ENCODE measurements around the gene SH2D1B.

Gene SH2D1B

GRCh38 chr1:162400790-162401355 lies 11.1 kb downstream of the SH2D1B start:
- H3K4me2 ChIP-seq (ENCODE audit: low read length, poor library complexity, severe bottlenecking), result no peak overlapping the region
- H3K36me3 ChIP-seq (ENCODE audit: control insufficient read depth in 1 of 2, insufficient read depth in 2 of 2, low read depth in 1 of 2, low read length in 2 of 2), result no peaks in the 10 kb centered on the region
- no peak overlapping the region for H2BK15ac ChIP-seq (ENCODE audit: low read depth, poor library complexity, severe bottlenecking)
- no peak overlapping the region for H2BK5ac ChIP-seq (ENCODE audit: low read depth, low read length, poor library complexity, severe bottlenecking)
- no peak for DNase-seq
- H3K9ac ChIP-seq (ENCODE audit: low read length), result no peak overlapping the region
- no peak overlapping the region for H3K27ac ChIP-seq (ENCODE audit: low read length, poor library complexity, severe bottlenecking)
- H4K91ac ChIP-seq (ENCODE audit: low read length), result no peak overlapping the region
- H3K4me1 ChIP-seq (ENCODE audit: control insufficient read depth, insufficient read depth, low read depth, low read length), result no peaks in the 10 kb centered on the region
- no peak overlapping the region for H3K4ac ChIP-seq (ENCODE audit: low read depth in 1 of 2, low read length in 2 of 2)
- no peak overlapping the region for H2AK5ac ChIP-seq (ENCODE audit: low read length, severe bottlenecking)
- peaks cover 5 to 32% of the 10 kb centered on the region in 2 experiments for H3K27me3 ChIP-seq (ENCODE audit: control insufficient read depth in 1 of 2, insufficient read depth in 1 of 2, low read length in 2 of 2)
- 98% methylated on average over 8 of the region's 10 CpGs for WGBS
- no peaks in the 10 kb centered on the region for H3K79me1 ChIP-seq (replicated peaks; ENCODE audit: low read length, poor library complexity, severe bottlenecking)
- no peak overlapping the region for H3K4me3 ChIP-seq (ENCODE audit: insufficient read depth in 1 of 2, low read depth in 1 of 2, low read length in 2 of 2)
- H2AFZ ChIP-seq (ENCODE audit: low read depth, low read length), result no peak overlapping the region
- no peak overlapping the region for H3K18ac ChIP-seq (ENCODE audit: low read depth in 1 of 2, low read length in 2 of 2)
- H2BK12ac ChIP-seq (ENCODE audit: low read length in 2 of 2), result no peak overlapping the region
- no peak overlapping the region for H4K8ac ChIP-seq (ENCODE audit: low read length)
- no peak overlapping the region for H3K23ac ChIP-seq (ENCODE audit: low read length in 2 of 2)
- H3K14ac ChIP-seq (ENCODE audit: low read length in 2 of 2), result no peak overlapping the region
- no peak overlapping the region for H2BK120ac ChIP-seq (ENCODE audit: low read depth, low read length)
- H3K9me3 ChIP-seq (ENCODE audit: control insufficient read depth, low read length), result no peaks in the 10 kb centered on the region

- no peak overlapping the region for H3K18ac ChIP-seq (ENCODE audit: low read depth in 1 of 2, low read length in 2 of 2)
- no peak overlapping the region for H2AK5ac ChIP-seq (ENCODE audit: low read length, severe bottlenecking)
- no peak overlapping the region for H3K23ac ChIP-seq (ENCODE audit: low read length in 2 of 2)
- H3K79me1 ChIP-seq (replicated peaks; ENCODE audit: low read length, poor library complexity, severe bottlenecking), result no peaks in the 10 kb centered on the region
- H3K4me1 ChIP-seq (ENCODE audit: control insufficient read depth, insufficient read depth, low read depth, low read length), result no peaks in the 10 kb centered on the region
- H3K4me2 ChIP-seq (ENCODE audit: low read length, poor library complexity, severe bottlenecking), result no peak overlapping the region
- H3K9me3 ChIP-seq (ENCODE audit: control insufficient read depth, low read length), result no peaks in the 10 kb centered on the region
- no peak overlapping the region for H4K91ac ChIP-seq (ENCODE audit: low read length)
- WGBS, result 80% methylated on average over 7 of the region's 8 CpGs
- no peak overlapping the region for H2BK5ac ChIP-seq (ENCODE audit: low read depth, low read length, poor library complexity, severe bottlenecking)
- no peak overlapping the region for H3K4me3 ChIP-seq (ENCODE audit: insufficient read depth in 1 of 2, low read depth in 1 of 2, low read length in 2 of 2)
- peaks cover 5 to 32% of the 10 kb centered on the region in 2 experiments for H3K27me3 ChIP-seq (ENCODE audit: control insufficient read depth in 1 of 2, insufficient read depth in 1 of 2, low read length in 2 of 2)
- H3K27ac ChIP-seq (ENCODE audit: low read length, poor library complexity, severe bottlenecking), result no peak overlapping the region
- no peak overlapping the region for H3K9ac ChIP-seq (ENCODE audit: low read length)
- H2BK12ac ChIP-seq (ENCODE audit: low read length in 2 of 2), result no peak overlapping the region
- no peaks in the 10 kb centered on the region for H3K36me3 ChIP-seq (ENCODE audit: control insufficient read depth in 1 of 2, insufficient read depth in 2 of 2, low read depth in 1 of 2, low read length in 2 of 2)
- H3K4ac ChIP-seq (ENCODE audit: low read depth in 1 of 2, low read length in 2 of 2), result no peak overlapping the region
- no peak overlapping the region for H2BK15ac ChIP-seq (ENCODE audit: low read depth, poor library complexity, severe bottlenecking)
- DNase-seq, result no peak
- H3K14ac ChIP-seq (ENCODE audit: low read length in 2 of 2), result no peak overlapping the region
- H2BK120ac ChIP-seq (ENCODE audit: low read depth, low read length), result no peak overlapping the region
- no peak overlapping the region for H4K8ac ChIP-seq (ENCODE audit: low read length)
- H2AFZ ChIP-seq (ENCODE audit: low read depth, low read length), result no peak overlapping the region
These were observed 12.8 kb downstream of the SH2D1B start for GRCh38 chr1:162398999-162399580.

DNA sequence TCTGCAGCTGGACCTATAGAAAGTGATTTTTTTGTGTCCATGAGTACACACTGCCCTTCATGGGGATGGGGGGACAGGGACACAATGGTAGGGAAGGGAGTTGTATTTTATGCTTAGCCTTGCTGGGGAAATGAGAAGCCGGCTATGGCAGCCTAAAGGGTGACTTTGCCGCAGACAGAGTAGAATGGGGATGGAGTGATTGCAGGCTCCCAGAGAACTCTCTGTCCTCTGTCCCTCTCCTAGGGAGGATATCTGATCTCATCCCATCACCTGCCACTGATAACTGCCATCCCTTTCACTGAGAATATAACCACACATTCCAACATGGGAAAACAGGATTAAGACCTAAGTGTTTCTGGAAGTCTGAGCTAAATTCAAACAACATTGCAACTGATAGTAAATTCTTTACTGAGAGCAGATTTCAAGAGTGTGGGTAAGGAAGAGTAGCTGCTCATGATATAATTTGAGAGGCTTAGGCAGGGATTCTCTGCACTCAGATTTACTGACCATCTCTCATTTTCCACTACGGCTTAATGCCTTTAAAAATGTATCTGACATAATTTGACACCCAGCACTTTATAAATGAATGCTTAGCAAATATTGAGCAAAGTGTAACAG lies 13.9 kb downstream of the SH2D1B start:
- Histone ChIP-seq H2BK15ac (ENCODE audit: low read depth, poor library complexity, severe bottlenecking) (no peak overlapping the region), H2AK5ac (ENCODE audit: low read length, severe bottlenecking) (no peak overlapping the region), H3K23ac (ENCODE audit: low read length in 2 of 2) (no peak overlapping the region), H3K9me3 (ENCODE audit: control insufficient read depth, low read length) (no peaks in the 10 kb centered on the region), H3K79me1 (replicated peaks; ENCODE audit: low read length, poor library complexity, severe bottlenecking) (no peaks in the 10 kb centered on the region), H4K91ac (ENCODE audit: low read length) (no peak overlapping the region), H2AFZ (ENCODE audit: low read depth, low read length) (no peak overlapping the region), H3K27me3 (ENCODE audit: control insufficient read depth in 1 of 2, insufficient read depth in 1 of 2, low read length in 2 of 2) (peaks cover 5 to 32% of the 10 kb centered on the region in 2 experiments), H3K27ac (ENCODE audit: low read length, poor library complexity, severe bottlenecking) (no peak overlapping the region), H3K4me3 (ENCODE audit: insufficient read depth in 1 of 2, low read depth in 1 of 2, low read length in 2 of 2) (no peak overlapping the region), H2BK120ac (ENCODE audit: low read depth, low read length) (no peak overlapping the region), H3K9ac (ENCODE audit: low read length) (no peak overlapping the region), H3K36me3 (ENCODE audit: control insufficient read depth in 1 of 2, insufficient read depth in 2 of 2, low read depth in 1 of 2, low read length in 2 of 2) (no peaks in the 10 kb centered on the region), H3K18ac (ENCODE audit: low read depth in 1 of 2, low read length in 2 of 2) (no peak overlapping the region), H3K4me1 (ENCODE audit: control insufficient read depth, insufficient read depth, low read depth, low read length) (no peaks in the 10 kb centered on the region), H4K8ac (ENCODE audit: low read length) (no peak overlapping the region), H3K4me2 (ENCODE audit: low read length, poor library complexity, severe bottlenecking) (no peak overlapping the region), H3K14ac (ENCODE audit: low read length in 2 of 2) (no peak overlapping the region), H2BK5ac (ENCODE audit: low read depth, low read length, poor library complexity, severe bottlenecking) (no peak overlapping the region), H2BK12ac (ENCODE audit: low read length in 2 of 2) (no peak overlapping the region), H3K4ac (ENCODE audit: low read depth in 1 of 2, low read length in 2 of 2) (no peak overlapping the region)
- WGBS, result 76% methylated on average over 2 of the region's 3 CpGs
- DNase-seq, result no peak

- H3K4me1 ChIP-seq (ENCODE audit: control insufficient read depth, insufficient read depth, low read depth, low read length), result no peaks in the 10 kb centered on the region
- H3K9me3 ChIP-seq (ENCODE audit: control insufficient read depth, low read length), result no peaks in the 10 kb centered on the region
- 93% methylated on average over 3 of the region's 3 CpGs for WGBS
- H3K27ac ChIP-seq (ENCODE audit: low read length, poor library complexity, severe bottlenecking), result no peak overlapping the region
- H3K14ac ChIP-seq (ENCODE audit: low read length in 2 of 2), result no peak overlapping the region
- H3K79me1 ChIP-seq (replicated peaks; ENCODE audit: low read length, poor library complexity, severe bottlenecking), result no peaks in the 10 kb centered on the region
- no peak overlapping the region for H2BK120ac ChIP-seq (ENCODE audit: low read depth, low read length)
- H2BK15ac ChIP-seq (ENCODE audit: low read depth, poor library complexity, severe bottlenecking), result no peak overlapping the region
- no peak overlapping the region for H4K8ac ChIP-seq (ENCODE audit: low read length)
- H4K91ac ChIP-seq (ENCODE audit: low read length), result no peak overlapping the region
- H3K9ac ChIP-seq (ENCODE audit: low read length), result no peak overlapping the region
- no peak overlapping the region for H2AK5ac ChIP-seq (ENCODE audit: low read length, severe bottlenecking)
- H3K23ac ChIP-seq (ENCODE audit: low read length in 2 of 2), result no peak overlapping the region
- no peak overlapping the region for H3K4ac ChIP-seq (ENCODE audit: low read depth in 1 of 2, low read length in 2 of 2)
- H3K4me3 ChIP-seq (ENCODE audit: insufficient read depth in 1 of 2, low read depth in 1 of 2, low read length in 2 of 2), result no peak overlapping the region
- H3K27me3 ChIP-seq (ENCODE audit: control insufficient read depth in 1 of 2, insufficient read depth in 1 of 2, low read length in 2 of 2), result peaks cover 5 to 32% of the 10 kb centered on the region in 2 experiments
- no peak overlapping the region for H3K18ac ChIP-seq (ENCODE audit: low read depth in 1 of 2, low read length in 2 of 2)
- H2BK12ac ChIP-seq (ENCODE audit: low read length in 2 of 2), result no peak overlapping the region
- no peak for DNase-seq
- no peak overlapping the region for H3K4me2 ChIP-seq (ENCODE audit: low read length, poor library complexity, severe bottlenecking)
- H2AFZ ChIP-seq (ENCODE audit: low read depth, low read length), result no peak overlapping the region
- no peak overlapping the region for H2BK5ac ChIP-seq (ENCODE audit: low read depth, low read length, poor library complexity, severe bottlenecking)
- H3K36me3 ChIP-seq (ENCODE audit: control insufficient read depth in 1 of 2, insufficient read depth in 2 of 2, low read depth in 1 of 2, low read length in 2 of 2), result no peaks in the 10 kb centered on the region
These were observed 14.9 kb downstream of the SH2D1B start for GRCh38 chr1:162397039-162397448.
